B cell (primary cell): ENCODE data around the gene RFWD3. TPM values are rescaled to one million over a fixed set of nuclear protein-coding genes. Genes with fewer than 3 reads are reported as not detected.

Source experiments
- ATAC-seq: fragments of 200-7000 bp; cut with Tn5 transposase; one replicate; pipeline ENCODE4 v1.10.0; 2021; ENCODE audit warnings: low read depth, mild to moderate bottlenecking, moderate number of reproducible peaks, moderate library complexity
- CTCF ChIA-PET: fragments of 350-600 bp; sonication (Branson Sonifier 250); formaldehyde crosslinking; loops from one replicate; lab custom pipeline; 2021; ENCODE audit warnings: antibody characterized with exemption, inconsistent platforms; lab: Charles Lee
- POLR2A ChIA-PET: fragments of 350-600 bp; sonication (Branson Sonifier 250); formaldehyde crosslinking; loops from one replicate; lab custom pipeline; 2021; ENCODE audit warnings: antibody characterized with exemption; lab: Charles Lee
- DNase-seq: peaks from one replicate; pipeline ENCODE4 v3.0.0; 2013
- H2AFZ ChIP-seq: 2 replicates; pipeline ENCODE4 v1.6.1; 2012; ENCODE audit warnings: mild to moderate bottlenecking, low read depth, low read length; ENCODE audit not compliant: insufficient read depth, poor library complexity, severe bottlenecking
- H3K27ac ChIP-seq, 2 donors: 1 replicate in 1 of 2; 2 replicates in 1 of 2; pipeline ENCODE4 v1.5.1; 2012 to 2013; ENCODE audit warnings: low read length in 2 of 2, mild to moderate bottlenecking in 2 of 2, moderate library complexity in 1 of 2
- H3K27me3 ChIP-seq, 4 experiments: fragments of 200-600 bp in 1 of 4; sonication (generic) in 1 of 4; replicated peaks in 1 of 4; 1 replicate in 2 of 4; 2 replicates in 2 of 4; pipeline versions ENCODE4 v1.6.1 to v1.7.0; 2013 to 2016; ENCODE audit warnings: low read length in 3 of 4, mild to moderate bottlenecking in 2 of 4, mixed read lengths in 1 of 4, moderate library complexity in 1 of 4; ENCODE audit not compliant: insufficient read depth in 4 of 4, control insufficient read depth in 3 of 4; ENCODE audit errors: control extremely low read depth in 1 of 4
- H3K36me3 ChIP-seq, 2 experiments: replicated peaks in 1 of 2; 1 replicate in 1 of 2; 2 replicates in 1 of 2; pipeline versions ENCODE4 v1.6.1 to v1.7.1; 2013; ENCODE audit warnings: low read length in 1 of 2; ENCODE audit not compliant: insufficient read depth in 2 of 2, control insufficient read depth in 1 of 2; ENCODE audit errors: control extremely low read depth in 1 of 2, extremely low read depth in 1 of 2
- H3K4me1 ChIP-seq, 2 donors: fragments of 200-600 bp in 1 of 2; sonication (generic) in 1 of 2; 1 replicate in 1 of 2; 2 replicates in 1 of 2; pipeline versions ENCODE4 v1.5.1 to v1.6.1; 2013 to 2017; ENCODE audit warnings: low read length in 2 of 2; ENCODE audit not compliant: control insufficient read depth in 2 of 2, insufficient read depth in 2 of 2
- H3K4me2 ChIP-seq: replicated peaks from 2 replicates; pipeline ENCODE3; 2012; ENCODE audit warnings: mild to moderate bottlenecking, low read depth, low read length; ENCODE audit not compliant: poor library complexity, severe bottlenecking
- H3K4me3 ChIP-seq, 5 experiments: fragments of 200-600 bp in 1 of 5; sonication (generic) in 1 of 5; 1 replicate in 3 of 5; 2 replicates in 2 of 5; pipeline versions ENCODE4 v1.5.1 to v1.7.0; 2011 to 2016; ENCODE audit warnings: low read length in 4 of 5, mild to moderate bottlenecking in 4 of 5, low read depth in 2 of 5, control low read depth in 1 of 5, moderate library complexity in 1 of 5; ENCODE audit not compliant: insufficient read depth in 1 of 5; ENCODE audit errors: control extremely low read depth in 1 of 5, extremely low read depth in 1 of 5
- H3K79me2 ChIP-seq: fragments of 200-600 bp; sonication (generic); one replicate; pipeline ENCODE4 v1.6.0; 2016; ENCODE audit warnings: low read length; ENCODE audit not compliant: control insufficient read depth, insufficient read depth
- H3K9ac ChIP-seq: fragments of 200-600 bp; sonication (generic); 2 replicates; pipeline ENCODE4 v1.6.1; 2017; ENCODE audit warnings: mild to moderate bottlenecking, low read length, moderate library complexity
- H3K9me3 ChIP-seq, 3 donors: one replicate each; pipeline versions ENCODE4 v1.6.1 to v1.7.1; 2013; ENCODE audit warnings: low read length in 2 of 3; ENCODE audit not compliant: control insufficient read depth in 2 of 3, insufficient read depth in 1 of 3; ENCODE audit errors: control extremely low read depth in 1 of 3
- H4K20me1 ChIP-seq: 2 replicates; pipeline ENCODE4 v1.6.0; 2012; ENCODE audit warnings: mild to moderate bottlenecking, low read length; ENCODE audit not compliant: insufficient read depth, control insufficient read depth, poor library complexity, severe bottlenecking
- H3K27ac Mint-ChIP-seq: one replicate; pipeline ENCODE4 v1.8.0; 2021; ENCODE audit warnings: mixed read lengths
- H3K27me3 Mint-ChIP-seq: one replicate; pipeline ENCODE4 v1.8.0; 2021; ENCODE audit warnings: mixed read lengths
- H3K4me1 Mint-ChIP-seq: one replicate; pipeline ENCODE4 v1.8.0; 2021; ENCODE audit warnings: mixed read lengths
- H3K4me3 Mint-ChIP-seq: one replicate; pipeline ENCODE4 v1.8.0; 2021; ENCODE audit warnings: mixed read lengths
- H3K9me3 Mint-ChIP-seq: one replicate; pipeline ENCODE4 v1.8.0; 2022; ENCODE audit warnings: mixed read lengths; ENCODE audit not compliant: insufficient read depth
- EZH2 ChIP-seq: IDR thresholded peaks from 2 replicates; pipeline ENCODE4 v1.6.1; 2012; ENCODE audit warnings: borderline replicate concordance, low read depth, mild to moderate bottlenecking, moderate library complexity, low read length; ENCODE audit not compliant: insufficient read depth, poor library complexity, severe bottlenecking
- WGBS: methylation state at CpG from one replicate; pipeline ENCODE4 v1.1.5; 2013; ENCODE audit warnings: missing lambda C conversion rate; ENCODE audit not compliant: insufficient coverage; 5-methylcytosine and 5-hydroxymethylcytosine counted together
- intact Hi-C: fragments of 100-400 bp; cut with micrococcal nuclease; formaldehyde crosslinking; loops from one replicate; pipeline ENCODE4 v1.10.0; 2022
- polyA plus RNA-seq: library from polyadenylated mRNA; depleted of rRNA; stranded (reverse); fragments of >200 nt; gene quantifications from 2 replicates; pipeline ENCODE4 v1.2.3, GENCODE V29; 2012
- total RNA-seq, 2 donors: library from RNA; stranded (reverse); fragments of 120-200 nt in 1 of 2; gene quantifications; 1 replicate in 1 of 2; 2 replicates in 1 of 2; pipeline versions ENCODE4 v1.2.3 to v1.2.4, GENCODE V29; 2013 to 2022
- TF ChIP-seq, protein P1 (sequence below): fragments of 200-600 bp; IDR thresholded peaks from one replicate; pipeline ENCODE4 v1.8.0; 2022; ENCODE audit warnings: antibody characterized with exemption, mild to moderate bottlenecking

Gene RFWD3
- total and polyA plus RNA-seq, 2 donors (not counting 1 experiment from before 2014, with no cell fraction given) = 19.7 to 63.3 TPM

DNA sequence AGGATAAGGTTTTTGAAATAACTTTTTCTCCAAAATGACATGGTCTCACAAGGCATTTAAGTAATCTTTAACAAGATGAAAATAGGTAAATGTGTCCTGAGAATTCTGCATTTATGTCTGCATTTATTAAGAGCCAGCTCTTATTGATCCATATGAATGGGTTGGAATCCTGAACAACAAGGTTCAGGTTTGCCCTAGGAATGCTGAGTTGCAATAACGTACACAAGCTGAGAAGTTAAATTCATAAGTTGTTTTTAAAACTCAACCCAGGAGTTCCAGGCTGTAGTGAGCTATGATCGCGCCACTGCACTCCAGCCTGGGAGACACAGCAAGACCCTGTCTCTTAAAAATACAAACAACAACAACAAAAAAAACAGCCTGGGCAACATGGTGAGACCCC, 87.8 kb downstream of the RFWD3 start:
- intact Hi-C loops = no loop called here
- Mint-ChIP-seq H3K27me3 (no peaks in the 10 kb centered on the region), H3K4me1 (peaks cover 53% of the 10 kb centered on the region), H3K9me3 (no peaks in the 10 kb centered on the region), H3K4me3 (no peak overlapping the region), H3K27ac (no peak overlapping the region)
- H3K79me2 ChIP-seq = peaks cover 97% of the 10 kb centered on the region
- DNase-seq = no peak
- H2AFZ ChIP-seq = no peak overlapping the region
- WGBS = 90% methylated on average over 2 of the region's 3 CpGs
- no peak overlapping the region for H3K4me3 ChIP-seq
- ChIA-PET CTCF (interaction anchor here (0.6 to 0.9 kb wide), 2 partner anchors 45 to 623 kb away, joined by 3 to 4 read pairs; no protein-coding TSS in a partner anchor), POLR2A (no interaction called here)
- no peak overlapping the region for H3K9ac ChIP-seq
- TF ChIP-seq EZH2 = no peak
- TF ChIP-seq, protein P1, sequence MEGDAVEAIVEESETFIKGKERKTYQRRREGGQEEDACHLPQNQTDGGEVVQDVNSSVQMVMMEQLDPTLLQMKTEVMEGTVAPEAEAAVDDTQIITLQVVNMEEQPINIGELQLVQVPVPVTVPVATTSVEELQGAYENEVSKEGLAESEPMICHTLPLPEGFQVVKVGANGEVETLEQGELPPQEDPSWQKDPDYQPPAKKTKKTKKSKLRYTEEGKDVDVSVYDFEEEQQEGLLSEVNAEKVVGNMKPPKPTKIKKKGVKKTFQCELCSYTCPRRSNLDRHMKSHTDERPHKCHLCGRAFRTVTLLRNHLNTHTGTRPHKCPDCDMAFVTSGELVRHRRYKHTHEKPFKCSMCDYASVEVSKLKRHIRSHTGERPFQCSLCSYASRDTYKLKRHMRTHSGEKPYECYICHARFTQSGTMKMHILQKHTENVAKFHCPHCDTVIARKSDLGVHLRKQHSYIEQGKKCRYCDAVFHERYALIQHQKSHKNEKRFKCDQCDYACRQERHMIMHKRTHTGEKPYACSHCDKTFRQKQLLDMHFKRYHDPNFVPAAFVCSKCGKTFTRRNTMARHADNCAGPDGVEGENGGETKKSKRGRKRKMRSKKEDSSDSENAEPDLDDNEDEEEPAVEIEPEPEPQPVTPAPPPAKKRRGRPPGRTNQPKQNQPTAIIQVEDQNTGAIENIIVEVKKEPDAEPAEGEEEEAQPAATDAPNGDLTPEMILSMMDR = no peak
- H3K4me2 ChIP-seq = no peak overlapping the region
- no peaks in the 10 kb centered on the region for H3K36me3 ChIP-seq
- H3K4me1 ChIP-seq = peaks cover 9 to 14% of the 10 kb centered on the region in 2 donors
- peaks cover 51% of the 10 kb centered on the region for H4K20me1 ChIP-seq
- H3K27ac ChIP-seq = no peak overlapping the region
- H3K27me3 ChIP-seq = no peaks in the 10 kb centered on the region
- H3K9me3 ChIP-seq = no peaks in the 10 kb centered on the region
- ATAC-seq = no peak

DNA sequence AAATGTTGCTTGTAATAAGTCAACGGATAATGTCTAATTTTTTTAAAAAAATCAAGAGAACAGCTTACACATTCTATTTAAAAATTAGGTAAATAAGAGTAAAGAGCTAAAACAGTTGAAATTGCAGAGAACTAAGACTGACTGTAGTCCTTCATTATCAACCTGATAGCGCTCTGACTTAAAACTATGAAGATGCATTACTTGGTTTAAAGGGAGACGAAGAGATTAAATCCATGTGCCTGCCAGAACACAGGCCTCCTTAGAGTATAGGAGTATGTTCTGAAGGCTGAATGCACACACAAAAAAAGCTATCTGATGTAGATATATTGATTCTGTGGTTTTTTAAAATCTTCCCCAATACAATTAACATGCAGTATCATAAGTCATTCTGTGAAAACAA, 88.2 kb downstream of the RFWD3 start:
- no CpG with 5 or more reads among the region's 3 CpGs for WGBS
- intact Hi-C loops = no loop called here
- H3K9me3 Mint-ChIP-seq = no peaks in the 10 kb centered on the region
- no peak overlapping the region for H3K27ac Mint-ChIP-seq
- no peak overlapping the region for H3K4me3 Mint-ChIP-seq
- DNase-seq = no peak
- no peak overlapping the region for H2AFZ ChIP-seq
- H3K27ac ChIP-seq = no peak overlapping the region
- no peak for ATAC-seq
- peaks cover 55% of the 10 kb centered on the region for H4K20me1 ChIP-seq
- ChIA-PET CTCF (interaction anchor here (0.6 to 0.9 kb wide), 2 partner anchors 46 to 623 kb away, joined by 3 to 4 read pairs; no protein-coding TSS in a partner anchor), POLR2A (no interaction called here)
- no peaks in the 10 kb centered on the region for H3K27me3 ChIP-seq
- H3K4me1 ChIP-seq = peaks cover 12 to 14% of the 10 kb centered on the region in 2 donors
- H3K9me3 ChIP-seq = no peaks in the 10 kb centered on the region
- no peak overlapping the region for H3K4me3 ChIP-seq
- H3K4me1 Mint-ChIP-seq = peaks cover 51% of the 10 kb centered on the region
- no peak overlapping the region for H3K9ac ChIP-seq
- H3K79me2 ChIP-seq = peaks cover 97% of the 10 kb centered on the region
- no peaks in the 10 kb centered on the region for H3K27me3 Mint-ChIP-seq
- H3K4me2 ChIP-seq = no peak overlapping the region
- TF ChIP-seq EZH2 = no peak
- TF ChIP-seq, protein P1 = no peak
- H3K36me3 ChIP-seq = no peaks in the 10 kb centered on the region
